ENCODE results near the gene HSD17B14.
A peak's percentile ranks its signal among the peaks of the same experiment; 100 is the strongest.
"Not testable (repeated sequence)": the region's sequence is repeated elsewhere in the genome, so short reads cannot be mapped to it uniquely, and the experiment has no call there.

Gene HSD17B14

GRCh38 chr19:48793271-48793670 is 43.0 kb downstream of the HSD17B14 start:
- no peak for DNase-seq (ENCODE audit: low read depth in 2 of 2)
- TF ChIP-seq CTCF (IDR thresholded peaks at IDR 0.05; ENCODE audit: low read depth, low read length): no peak
- no peak overlapping the region for H3K4me3 ChIP-seq (replicated peaks in 1 of 2; ENCODE audit: low read depth in 2 of 2, low read length in 2 of 2)

GRCh38 chr19:48787331-48787730 is 49.0 kb downstream of the HSD17B14 start:
- not testable (repeated sequence) for DNase-seq (ENCODE audit: low read depth in 2 of 2); H3K4me3 ChIP-seq (replicated peaks in 1 of 2; ENCODE audit: low read depth in 2 of 2, low read length in 2 of 2)

GRCh38 chr19:48786422-48786821 is 49.9 kb downstream of the HSD17B14 start:
- DNase-seq (ENCODE audit: low read depth in 2 of 2); H3K4me3 ChIP-seq (replicated peaks in 1 of 2; ENCODE audit: low read depth in 2 of 2, low read length in 2 of 2): not testable (repeated sequence)

- no peak overlapping the region for H3K4me3 ChIP-seq (replicated peaks in 1 of 2; ENCODE audit: low read depth in 2 of 2, low read length in 2 of 2)
- TF ChIP-seq CTCF (IDR thresholded peaks at IDR 0.05; ENCODE audit: low read depth, low read length): no peak
Measured at GRCh38 chr19:48784527-48784926, 51.8 kb downstream of the HSD17B14 start.

GRCh38 chr19:48780631-48781391 is 55.5 kb downstream of the HSD17B14 start:
- TF ChIP-seq CTCF (IDR thresholded peaks at IDR 0.05; ENCODE audit: low read depth, low read length): no peak
- DNase-seq (ENCODE audit: low read depth in 2 of 2): peak; percentile 62 to 73
- no peak overlapping the region for H3K4me3 ChIP-seq (replicated peaks in 1 of 2; ENCODE audit: low read depth in 2 of 2, low read length in 2 of 2)

More at GRCh38 chr19:48784527-48784926, 51.8 kb downstream of the HSD17B14 start:
- DNase-seq (ENCODE audit: low read depth in 2 of 2): peak in 1 of 2 donors; percentile 52

- no peak for TF ChIP-seq CTCF (IDR thresholded peaks at IDR 0.05; ENCODE audit: low read depth, low read length)
- no peak for DNase-seq (ENCODE audit: low read depth in 2 of 2)
- H3K4me3 ChIP-seq (replicated peaks in 1 of 2; ENCODE audit: low read depth in 2 of 2, low read length in 2 of 2): no peak overlapping the region
Measured at GRCh38 chr19:48779636-48780035, 56.7 kb downstream of the HSD17B14 start.

- no peak for TF ChIP-seq CTCF (IDR thresholded peaks at IDR 0.05; ENCODE audit: low read depth, low read length)
- DNase-seq (ENCODE audit: low read depth in 2 of 2): no peak
- no peak overlapping the region for H3K4me3 ChIP-seq (replicated peaks in 1 of 2; ENCODE audit: low read depth in 2 of 2, low read length in 2 of 2)
Measured at GRCh38 chr19:48777720-48778119, 58.6 kb downstream of the HSD17B14 start.

GRCh38 chr19:48777139-48777538 is 59.2 kb downstream of the HSD17B14 start:
- no peak for DNase-seq (ENCODE audit: low read depth in 2 of 2)
- no peak for TF ChIP-seq CTCF (IDR thresholded peaks at IDR 0.05; ENCODE audit: low read depth, low read length)
- no peak overlapping the region for H3K4me3 ChIP-seq (replicated peaks in 1 of 2; ENCODE audit: low read depth in 2 of 2, low read length in 2 of 2)
